Fibroblast of pulmonary artery (primary cell): ENCODE measurements around the gene CYP46A1.

Source experiments
- DNase-seq: peaks from one replicate; pipeline ENCODE4 v3.0.0-alpha.2; 2010; ENCODE audit warnings: low read depth
- H3K4me3 ChIP-seq: replicated peaks from 2 replicates; pipeline ENCODE4 v1.5.1; 2011; ENCODE audit warnings: low read depth, mild to moderate bottlenecking, control low read depth, low read length, moderate library complexity
- CTCF ChIP-seq: IDR thresholded peaks from 2 replicates; pipeline ENCODE4 v1.5.1; 2011; ENCODE audit warnings: mild to moderate bottlenecking, control low read depth, low read length, inconsistent platforms; ENCODE audit errors: missing control alignments

The CYP46A1 gene

GRCh38 chr14:99730876-99731546, 46.9 kb downstream of the CYP46A1 start:
- TF ChIP-seq CTCF = no peak
- DNase-seq = no peak
- no peak overlapping the region for H3K4me3 ChIP-seq

GRCh38 chr14:99731547-99732435, 47.7 kb downstream of the CYP46A1 start:
- H3K4me3 ChIP-seq = no peak overlapping the region
- TF ChIP-seq CTCF = no peak
- DNase-seq = no peak

GRCh38 chr14:99732436-99733210, 48.5 kb downstream of the CYP46A1 start:
- DNase-seq = no peak
- H3K4me3 ChIP-seq = no peak overlapping the region
- no peak for TF ChIP-seq CTCF

DNA sequence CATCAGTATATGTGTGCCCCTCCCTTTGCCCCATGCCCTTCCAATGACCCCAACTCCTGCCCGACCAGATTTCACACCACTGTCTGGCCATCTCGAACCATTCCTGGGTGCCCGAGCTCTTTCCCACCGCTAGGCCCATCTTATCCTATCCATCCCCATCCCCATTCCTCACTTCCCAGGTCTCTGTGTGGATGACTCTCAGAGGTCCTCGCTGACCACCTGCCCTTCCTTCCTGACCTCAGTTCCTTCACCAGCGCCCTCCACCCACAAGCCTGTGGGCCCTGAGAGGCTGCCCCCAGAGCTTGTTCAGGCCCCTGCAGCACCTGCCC, 49.1 kb downstream of the CYP46A1 start:
- TF ChIP-seq CTCF = no peak
- DNase-seq = no peak
- no peak overlapping the region for H3K4me3 ChIP-seq

GRCh38 chr14:99733540-99734405, 49.7 kb downstream of the CYP46A1 start:
- no peak for TF ChIP-seq CTCF
- no peak for DNase-seq
- no peak overlapping the region for H3K4me3 ChIP-seq

- H3K4me3 ChIP-seq = no peak overlapping the region
- no peak for TF ChIP-seq CTCF
- DNase-seq = no peak
These were observed 50.4 kb downstream of the CYP46A1 start for GRCh38 chr14:99734406-99735051.
